Neural cell (in vitro differentiated cells): ENCODE results near the gene RBM10. TPM values are rescaled to one million over a fixed set of nuclear protein-coding genes. Genes with fewer than 3 reads are reported as not detected.

Source experiments
- H2AFZ ChIP-seq: fragments of 200-600, 300-800 bp; sonication (generic), shearing (Covaris generic); 2 replicates; pipeline ENCODE4 v1.6.0; 2014; ENCODE audit warnings: low read depth, mild to moderate bottlenecking, antibody characterized with exemption, low read length, moderate library complexity
- H3F3A ChIP-seq: fragments of 200-600 bp; shearing (Covaris generic); 2 replicates; pipeline ENCODE4 v1.6.1; 2016; ENCODE audit warnings: mild to moderate bottlenecking, moderate library complexity, mixed read lengths, antibody characterized with exemption, low read length; ENCODE audit not compliant: insufficient read depth, poor library complexity, severe bottlenecking
- H3K27ac ChIP-seq: fragments of 200-600, 300-800 bp; sonication (generic), shearing (Covaris generic); 2 replicates; pipeline ENCODE4 v1.5.1; 2014; ENCODE audit warnings: mild to moderate bottlenecking, low read length, moderate library complexity
- H3K27me3 ChIP-seq: fragments of 300-800, 200-600 bp; sonication (generic), shearing (Covaris generic); 2 replicates; pipeline ENCODE4 v1.6.0; 2014; ENCODE audit warnings: mild to moderate bottlenecking, low read depth, low read length, moderate library complexity; ENCODE audit not compliant: insufficient read depth
- H3K36me3 ChIP-seq: fragments of 300-800, 200-600 bp; sonication (generic), shearing (Covaris generic); 2 replicates; pipeline ENCODE4 v1.5.1; 2014; ENCODE audit warnings: mild to moderate bottlenecking, antibody characterized with exemption, low read length, moderate library complexity; ENCODE audit not compliant: insufficient read depth
- H3K4me2 ChIP-seq: fragments of 300-800, 200-600 bp; sonication (generic), shearing (Covaris generic); 2 replicates; pipeline ENCODE4 v1.6.0; 2014; ENCODE audit warnings: mild to moderate bottlenecking, low read length
- H3K4me3 ChIP-seq: fragments of 300-800, 200-600 bp; sonication (generic), shearing (Covaris generic); 2 replicates; pipeline ENCODE4 v1.5.1; 2014; ENCODE audit warnings: mild to moderate bottlenecking, low read length, moderate library complexity
- H3K79me2 ChIP-seq: fragments of 200-600 bp; shearing (Covaris generic); replicated peaks from 2 replicates; pipeline ENCODE4 v1.6.0; 2014; ENCODE audit warnings: mild to moderate bottlenecking, low read length, moderate library complexity; ENCODE audit not compliant: insufficient read depth
- H3K9ac ChIP-seq: fragments of 300-800, 200-600 bp; sonication (generic), shearing (Covaris generic); 2 replicates; pipeline ENCODE4 v1.6.1; 2016; ENCODE audit warnings: mild to moderate bottlenecking, low read length, mixed read lengths
- H3K9me2 ChIP-seq: fragments of 200-600 bp; shearing (Covaris generic); 2 replicates; pipeline ENCODE4 v1.6.1; 2016; ENCODE audit warnings: mild to moderate bottlenecking, low read length, mixed read lengths; ENCODE audit not compliant: insufficient read depth
- H3K9me3 ChIP-seq: fragments of 200-600, 300-800 bp; sonication (generic), shearing (Covaris generic); 2 replicates; pipeline ENCODE4 v1.6.1; 2016; ENCODE audit warnings: mild to moderate bottlenecking, mixed run types, low read length, moderate library complexity, mixed read lengths
- H4K20me1 ChIP-seq: fragments of 200-600 bp; shearing (Covaris generic); 2 replicates; pipeline ENCODE4 v1.6.1; 2016; ENCODE audit warnings: mild to moderate bottlenecking, mixed run types; ENCODE audit not compliant: insufficient read depth
- CTCF ChIP-seq: fragments of 450-650 bp; IDR thresholded peaks from 2 replicates; pipeline ENCODE4 v1.5.1; 2014; ENCODE audit warnings: antibody characterized with exemption, mild to moderate bottlenecking, moderate library complexity; ENCODE audit not compliant: poor library complexity, severe bottlenecking
- EP300 ChIP-seq: fragments of 450-650 bp; conservative IDR thresholded peaks from 2 replicates; pipeline ENCODE4 v1.6.1; 2014; ENCODE audit warnings: antibody characterized with exemption, mild to moderate bottlenecking, moderate library complexity; ENCODE audit not compliant: poor library complexity, severe bottlenecking
- EZH2 ChIP-seq: fragments of 200-600, 300-800 bp; shearing (Covaris generic), sonication (generic); IDR thresholded peaks from 2 replicates; pipeline ENCODE4 v1.6.1; 2014; ENCODE audit warnings: antibody characterized with exemption, low read length, borderline replicate concordance, mild to moderate bottlenecking; ENCODE audit not compliant: insufficient read depth, poor library complexity, severe bottlenecking
- MXI1 ChIP-seq: fragments of 450-650 bp; conservative IDR thresholded peaks from 2 replicates; pipeline ENCODE4 v1.6.1; 2014; ENCODE audit warnings: antibody characterized with exemption, mild to moderate bottlenecking; ENCODE audit not compliant: poor library complexity, severe bottlenecking
- POLR2AphosphoS5 ChIP-seq: IDR thresholded peaks from 2 replicates; pipeline ENCODE4 v1.6.1; 2012
- RAD21 ChIP-seq: fragments of 450-650 bp; conservative IDR thresholded peaks from 2 replicates; pipeline ENCODE4 v1.6.1; 2014; ENCODE audit warnings: antibody characterized with exemption, mild to moderate bottlenecking, moderate library complexity
- REST ChIP-seq: IDR thresholded peaks from 2 replicates; pipeline ENCODE4 v1.6.1; 2012; ENCODE audit warnings: borderline replicate concordance
- SMC3 ChIP-seq: fragments of 450-650 bp; conservative IDR thresholded peaks from 2 replicates; pipeline ENCODE4 v1.6.1; 2014; ENCODE audit warnings: antibody characterized with exemption, mild to moderate bottlenecking, moderate library complexity; ENCODE audit not compliant: poor library complexity
- TAF1 ChIP-seq: IDR thresholded peaks from 2 replicates; pipeline ENCODE4 v1.6.1; 2012; ENCODE audit warnings: low read depth
- polyA plus RNA-seq: library from polyadenylated mRNA; depleted of rRNA; stranded (reverse); fragments of >200 nt; gene quantifications from 2 replicates; pipeline ENCODE4 v1.2.3, GENCODE V29; 2014

RBM10 gene
- polyA plus RNA-seq, 1 donor from 2014 or later, result 53.1 TPM

- Histone ChIP-seq H3K4me2 (no peak overlapping the region), H2AFZ (no peak overlapping the region), H3K9me2 (no peaks in the 10 kb centered on the region), H3F3A (no peaks in the 10 kb centered on the region), H3K9me3 (no peaks in the 10 kb centered on the region), H3K79me2 (no peaks in the 10 kb centered on the region), H3K36me3 (no peaks in the 10 kb centered on the region), H3K27me3 (no peaks in the 10 kb centered on the region), H3K27ac (no peak overlapping the region), H3K9ac (no peak overlapping the region), H3K4me3 (no peak overlapping the region), H4K20me1 (no peaks in the 10 kb centered on the region)
- TF ChIP-seq POLR2AphosphoS5, result no peak
- no peak for TF ChIP-seq EP300
- no peak for TF ChIP-seq EZH2
- TF ChIP-seq REST, result no peak
- TF ChIP-seq SMC3, result no peak
- no peak for TF ChIP-seq CTCF
- no peak for TF ChIP-seq TAF1
- no peak for TF ChIP-seq RAD21
- TF ChIP-seq MXI1, result no peak
Measured at GRCh38 chrX:47168495-47169073, 23.6 kb downstream of the RBM10 start.

- Histone ChIP-seq H3K4me3 (no peak overlapping the region), H3K9me3 (no peaks in the 10 kb centered on the region), H3K27me3 (no peaks in the 10 kb centered on the region), H2AFZ (no peak overlapping the region), H4K20me1 (no peaks in the 10 kb centered on the region), H3F3A (no peaks in the 10 kb centered on the region), H3K79me2 (no peaks in the 10 kb centered on the region), H3K4me2 (no peak overlapping the region), H3K27ac (no peak overlapping the region), H3K9me2 (no peaks in the 10 kb centered on the region), H3K9ac (no peak overlapping the region), H3K36me3 (no peaks in the 10 kb centered on the region)
- TF ChIP-seq SMC3 (no peak), RAD21 (no peak), POLR2AphosphoS5 (no peak), MXI1 (no peak), REST (no peak), CTCF (no peak), EZH2 (no peak), EP300 (no peak), TAF1 (no peak)
Measured at GRCh38 chrX:47169273-47169672, 24.3 kb downstream of the RBM10 start.
